ENCODE measurements around the gene BASP1. TPM values are rescaled to one million over a fixed set of nuclear protein-coding genes. Genes with fewer than 3 reads are reported as not detected.
A peak's percentile ranks its signal among the peaks of the same experiment; 100 is the strongest.
"Not testable (repeated sequence)": the region's sequence is repeated elsewhere in the genome, so short reads cannot be mapped to it uniquely, and the experiment has no call there.

Gene BASP1
- total RNA-seq, 1 experiment from 2014 or later, result 124 TPM

- no peak for DNase-seq (ENCODE audit: low read depth)
Observed at GRCh38 chr5:17223367-17224185, 6.1 kb downstream of the BASP1 start.

- DNase-seq (ENCODE audit: low read depth), result peak; percentile 44
Observed at GRCh38 chr5:17224858-17225511, 7.6 kb downstream of the BASP1 start.

GRCh38 chr5:17225520-17225919 lies 8.1 kb downstream of the BASP1 start:
- DNase-seq (ENCODE audit: low read depth), result no peak

GRCh38 chr5:17227868-17228267 lies 10.4 kb downstream of the BASP1 start:
- no peak for DNase-seq (ENCODE audit: low read depth)

GRCh38 chr5:17228821-17229291 lies 11.4 kb downstream of the BASP1 start:
- no peak for DNase-seq (ENCODE audit: low read depth)

- no peak for DNase-seq (ENCODE audit: low read depth)
Observed at GRCh38 chr5:17229313-17229712, 11.9 kb downstream of the BASP1 start.

GRCh38 chr5:17230191-17230590 lies 12.8 kb downstream of the BASP1 start:
- DNase-seq (ENCODE audit: low read depth), result no peak

- no peak for DNase-seq (ENCODE audit: low read depth)
Observed at GRCh38 chr5:17230808-17231525, 13.5 kb downstream of the BASP1 start.

- no peak for DNase-seq (ENCODE audit: low read depth)
Observed at GRCh38 chr5:17232405-17232804, 15.0 kb downstream of the BASP1 start.

- peak; percentile 78 for DNase-seq (ENCODE audit: low read depth)
Observed at GRCh38 chr5:17233488-17233887, 16.1 kb downstream of the BASP1 start.

GRCh38 chr5:17234374-17234773 lies 16.9 kb downstream of the BASP1 start:
- DNase-seq (ENCODE audit: low read depth), result no peak

- DNase-seq (ENCODE audit: low read depth), result no peak
Observed at GRCh38 chr5:17235731-17236330, 18.4 kb downstream of the BASP1 start.

- DNase-seq (ENCODE audit: low read depth), result peak; percentile 34
Observed at GRCh38 chr5:17238521-17239041, 21.1 kb downstream of the BASP1 start.

- DNase-seq (ENCODE audit: low read depth), result no peak
Observed at GRCh38 chr5:17239953-17240352, 22.5 kb downstream of the BASP1 start.

GRCh38 chr5:17240487-17240886 lies 23.1 kb downstream of the BASP1 start:
- DNase-seq (ENCODE audit: low read depth), result no peak

- DNase-seq (ENCODE audit: low read depth), result no peak
Observed at GRCh38 chr5:17241635-17242034, 24.2 kb downstream of the BASP1 start.

- DNase-seq (ENCODE audit: low read depth), result no peak
Observed at GRCh38 chr5:17243287-17244063, 26.0 kb downstream of the BASP1 start.

- peak; percentile 86 for DNase-seq (ENCODE audit: low read depth)
Observed at GRCh38 chr5:17249029-17249634, 31.7 kb downstream of the BASP1 start.

GRCh38 chr5:17249841-17250240 lies 32.4 kb downstream of the BASP1 start:
- DNase-seq (ENCODE audit: low read depth), result not testable (repeated sequence)

- no peak for DNase-seq (ENCODE audit: low read depth)
Observed at GRCh38 chr5:17252543-17252942, 35.1 kb downstream of the BASP1 start.

All from Daoy (cell line).